Epithelial cell of proximal tubule (primary cell): Measurements from ENCODE around the gene LMF1. TPM values are rescaled to one million over a fixed set of nuclear protein-coding genes. Genes with fewer than 3 reads are reported as not detected.

Source experiments
- DNase-seq: peaks from one replicate; pipeline ENCODE4 v3.0.0-alpha.2; 2011; ENCODE audit warnings: low read depth
- H3K4me3 ChIP-seq: 2 replicates; pipeline ENCODE4 v1.5.1; 2011; ENCODE audit warnings: low read depth, mild to moderate bottlenecking, low read length
- total RNA-seq: library from RNA; depleted of rRNA; stranded (reverse); fragments of >200 nt; gene quantifications from 2 replicates; pipeline ENCODE4 v1.2.3, GENCODE V29; 2015
- TF ChIP-seq, protein P1 (sequence below): conservative IDR thresholded peaks from 2 replicates; pipeline ENCODE4 v1.5.1; 2012; ENCODE audit warnings: low read depth, mild to moderate bottlenecking, low read length

Gene LMF1
- total RNA-seq, 1 donor from 2014 or later: 8.2 TPM

DNA sequence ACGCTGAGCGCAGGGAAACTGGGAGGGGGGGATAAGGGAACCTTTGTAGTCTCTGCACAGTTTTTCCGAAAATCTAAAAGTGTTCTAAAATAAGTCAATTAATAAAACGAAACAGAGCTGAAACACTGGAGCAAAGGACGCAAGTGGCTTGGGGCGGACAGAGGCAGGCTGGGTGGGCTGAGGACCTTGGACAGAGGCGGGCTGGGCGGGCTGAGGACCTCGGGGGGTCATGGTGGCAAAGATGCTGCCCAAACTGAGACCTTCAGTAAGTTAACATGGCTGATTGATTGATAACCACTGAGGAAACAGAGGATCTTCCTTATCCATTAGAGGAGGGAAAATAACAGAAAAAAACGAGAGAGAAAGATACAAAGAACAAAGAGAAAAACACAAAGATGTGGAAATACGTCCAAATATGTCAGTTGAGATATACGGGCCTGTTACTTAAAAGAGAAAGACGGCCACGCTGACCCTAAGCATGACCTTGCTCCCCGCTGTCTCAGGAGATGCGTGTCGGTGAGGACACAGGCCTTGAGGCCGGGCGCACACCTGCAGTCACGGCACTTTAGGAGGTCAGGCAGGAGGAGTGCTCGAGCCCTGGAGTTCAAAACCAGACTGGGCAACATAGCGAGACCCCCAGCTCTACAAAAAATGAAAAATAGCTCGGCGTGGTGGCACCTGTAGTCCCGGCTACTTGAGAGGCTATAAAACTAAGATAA lies 94.1 kb downstream of the LMF1 start:
- DNase-seq: no peak
- TF ChIP-seq, protein P1, sequence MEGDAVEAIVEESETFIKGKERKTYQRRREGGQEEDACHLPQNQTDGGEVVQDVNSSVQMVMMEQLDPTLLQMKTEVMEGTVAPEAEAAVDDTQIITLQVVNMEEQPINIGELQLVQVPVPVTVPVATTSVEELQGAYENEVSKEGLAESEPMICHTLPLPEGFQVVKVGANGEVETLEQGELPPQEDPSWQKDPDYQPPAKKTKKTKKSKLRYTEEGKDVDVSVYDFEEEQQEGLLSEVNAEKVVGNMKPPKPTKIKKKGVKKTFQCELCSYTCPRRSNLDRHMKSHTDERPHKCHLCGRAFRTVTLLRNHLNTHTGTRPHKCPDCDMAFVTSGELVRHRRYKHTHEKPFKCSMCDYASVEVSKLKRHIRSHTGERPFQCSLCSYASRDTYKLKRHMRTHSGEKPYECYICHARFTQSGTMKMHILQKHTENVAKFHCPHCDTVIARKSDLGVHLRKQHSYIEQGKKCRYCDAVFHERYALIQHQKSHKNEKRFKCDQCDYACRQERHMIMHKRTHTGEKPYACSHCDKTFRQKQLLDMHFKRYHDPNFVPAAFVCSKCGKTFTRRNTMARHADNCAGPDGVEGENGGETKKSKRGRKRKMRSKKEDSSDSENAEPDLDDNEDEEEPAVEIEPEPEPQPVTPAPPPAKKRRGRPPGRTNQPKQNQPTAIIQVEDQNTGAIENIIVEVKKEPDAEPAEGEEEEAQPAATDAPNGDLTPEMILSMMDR: no peak
- H3K4me3 ChIP-seq: no peak overlapping the region

DNA sequence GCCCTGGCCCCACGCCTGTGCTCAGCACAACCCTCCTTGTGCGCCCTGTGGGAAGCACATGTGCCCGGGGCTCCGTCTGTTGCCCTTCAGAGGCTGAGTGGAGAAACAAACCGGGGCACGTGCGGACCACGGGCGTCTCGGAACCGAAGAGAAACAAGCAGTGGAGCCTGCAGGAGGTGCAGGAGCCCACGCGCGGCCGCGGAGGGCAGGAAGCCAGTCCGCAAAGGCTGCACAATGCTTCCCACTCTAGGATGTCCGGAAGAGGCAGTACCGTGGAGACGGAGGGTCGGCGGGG lies 94.8 kb downstream of the LMF1 start:
- TF ChIP-seq, protein P1: no peak
- no peak overlapping the region for H3K4me3 ChIP-seq
- no peak for DNase-seq

DNA sequence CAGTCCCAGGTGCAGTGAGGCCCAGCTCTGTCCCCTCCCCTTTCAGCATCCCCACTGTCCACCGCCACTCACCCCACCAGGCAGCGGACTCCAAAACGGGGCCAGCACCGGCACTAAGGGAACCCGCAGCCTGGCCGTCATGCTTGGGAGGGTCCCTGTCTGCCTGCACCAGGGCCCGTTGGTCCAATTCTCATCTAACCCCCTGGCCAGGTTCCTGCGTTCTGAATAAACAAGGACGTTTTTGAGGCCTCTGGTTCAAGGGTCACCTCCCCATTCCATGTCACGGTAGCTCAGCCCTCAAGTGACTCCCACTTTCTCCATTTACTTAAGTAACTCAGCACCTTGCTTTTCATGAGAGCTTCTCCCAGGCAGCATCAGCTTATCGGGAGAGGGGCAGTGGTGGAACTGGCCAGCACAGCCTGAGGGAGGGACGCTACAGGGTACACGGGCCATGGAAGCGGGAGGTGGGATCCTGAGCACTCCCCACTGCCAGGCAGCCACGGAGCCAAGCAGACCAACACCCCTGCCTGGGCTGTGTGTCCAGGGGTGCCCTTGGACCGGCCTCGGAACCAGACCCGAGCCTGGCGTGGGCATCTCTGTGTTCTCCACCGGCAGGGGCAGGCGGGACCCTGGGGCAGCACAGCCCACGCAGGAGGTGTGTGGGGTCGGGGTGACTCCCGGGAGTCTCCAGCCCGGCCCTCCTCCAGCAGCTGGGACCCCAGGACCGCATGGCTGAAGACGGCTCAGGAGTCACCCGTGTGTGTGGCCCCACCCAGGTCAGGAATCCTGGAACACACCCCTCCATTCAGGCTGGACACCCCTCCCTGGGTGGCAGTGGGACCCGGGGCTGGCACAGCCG lies 95.4 kb downstream of the LMF1 start:
- no peak for DNase-seq
- no peak overlapping the region for H3K4me3 ChIP-seq
- TF ChIP-seq, protein P1: no peak

DNA sequence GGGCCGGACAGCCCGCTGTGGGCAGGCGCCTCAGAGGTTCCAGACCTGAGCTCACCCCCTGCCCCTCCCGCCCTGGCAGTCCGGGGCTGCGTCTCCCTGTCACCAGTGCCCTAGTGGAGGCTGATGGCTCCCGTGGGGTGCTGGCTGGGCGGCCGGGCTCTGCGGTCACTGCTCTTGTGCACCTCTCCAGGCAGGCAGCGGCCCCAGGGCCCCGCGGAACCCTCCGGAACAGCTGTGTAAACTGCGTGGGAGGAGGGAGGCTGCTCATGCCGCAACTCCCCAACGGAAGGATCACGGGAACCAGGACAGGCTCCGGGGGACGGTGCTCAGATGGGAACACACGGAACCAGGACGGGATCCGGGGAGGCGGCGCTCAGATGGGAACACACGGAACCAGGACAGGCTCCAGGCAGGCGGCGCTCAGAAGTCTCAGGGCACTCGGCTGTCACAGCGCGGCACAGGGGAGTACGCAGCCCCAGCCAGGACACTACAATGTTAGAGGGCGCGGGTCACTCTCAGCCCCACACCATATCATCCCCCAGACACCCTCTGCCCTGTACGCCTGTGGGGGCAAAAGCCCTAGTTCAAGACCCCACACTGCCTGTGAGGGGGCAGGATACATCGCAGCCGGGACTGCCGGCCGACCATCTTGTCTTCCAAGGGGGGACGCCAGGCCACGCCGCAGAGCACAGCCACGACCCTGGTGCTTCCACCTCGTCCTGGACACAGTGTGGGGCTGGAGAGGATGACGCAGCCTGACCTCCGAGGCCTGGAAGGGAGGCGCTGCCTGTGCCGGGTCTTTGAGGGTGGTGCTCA lies 96.2 kb downstream of the LMF1 start:
- TF ChIP-seq, protein P1: no peak
- DNase-seq: no peak
- H3K4me3 ChIP-seq: no peak overlapping the region

DNA sequence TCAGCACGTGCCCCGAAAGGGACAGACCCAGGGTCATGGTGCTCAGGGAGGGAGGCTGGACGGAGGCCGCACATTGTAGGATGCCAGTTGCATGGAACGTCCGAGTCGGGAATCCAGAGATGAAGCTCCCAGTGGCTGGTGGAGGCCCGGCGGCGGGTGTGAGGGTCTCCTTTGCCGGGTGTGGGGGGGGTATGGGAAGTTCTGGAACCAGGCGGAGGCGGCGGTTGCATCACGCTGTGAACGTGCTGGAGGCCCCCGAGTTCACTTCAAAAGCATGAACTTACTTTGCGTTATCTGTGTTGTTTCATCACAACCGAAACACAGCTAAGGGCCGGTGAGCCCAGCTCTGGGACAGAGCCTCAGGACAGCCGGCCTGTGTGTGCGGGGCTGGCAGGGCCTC lies 96.9 kb downstream of the LMF1 start:
- H3K4me3 ChIP-seq: no peak overlapping the region
- TF ChIP-seq, protein P1: no peak
- no peak for DNase-seq

DNA sequence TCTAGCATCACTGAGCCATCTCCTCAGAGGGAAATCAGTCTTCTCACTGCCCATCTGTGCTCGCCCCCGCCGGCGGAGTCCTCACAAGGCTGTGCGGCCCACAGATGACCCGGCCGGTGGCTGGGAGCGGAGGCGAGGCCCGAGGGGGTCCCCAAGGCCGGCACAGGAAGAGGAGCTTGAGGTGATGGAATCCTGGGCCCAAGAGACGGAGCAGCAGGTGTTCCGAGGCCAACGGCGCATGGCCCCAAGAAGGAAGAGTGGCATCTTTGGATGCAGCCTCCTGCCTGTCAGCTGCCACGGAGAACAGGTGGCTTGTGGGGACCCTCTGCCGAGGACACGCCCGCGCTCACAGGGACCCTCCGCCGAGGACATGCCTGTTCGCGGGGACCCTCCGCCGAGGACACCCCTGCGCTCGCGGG lies 97.5 kb downstream of the LMF1 start:
- TF ChIP-seq, protein P1: no peak
- DNase-seq: no peak
- H3K4me3 ChIP-seq: no peak overlapping the region
